HG02642 (cell line): Measurements from ENCODE around the gene UNC93A.

Experiments
- ATAC-seq: cut with Tn5 transposase; IDR thresholded peaks from one replicate; pipeline ENCODE4 v1.9.1; 2021; ENCODE audit warnings: mild to moderate bottlenecking; ENCODE audit not compliant: unreplicated experiment, poor library complexity

The UNC93A gene

DNA sequence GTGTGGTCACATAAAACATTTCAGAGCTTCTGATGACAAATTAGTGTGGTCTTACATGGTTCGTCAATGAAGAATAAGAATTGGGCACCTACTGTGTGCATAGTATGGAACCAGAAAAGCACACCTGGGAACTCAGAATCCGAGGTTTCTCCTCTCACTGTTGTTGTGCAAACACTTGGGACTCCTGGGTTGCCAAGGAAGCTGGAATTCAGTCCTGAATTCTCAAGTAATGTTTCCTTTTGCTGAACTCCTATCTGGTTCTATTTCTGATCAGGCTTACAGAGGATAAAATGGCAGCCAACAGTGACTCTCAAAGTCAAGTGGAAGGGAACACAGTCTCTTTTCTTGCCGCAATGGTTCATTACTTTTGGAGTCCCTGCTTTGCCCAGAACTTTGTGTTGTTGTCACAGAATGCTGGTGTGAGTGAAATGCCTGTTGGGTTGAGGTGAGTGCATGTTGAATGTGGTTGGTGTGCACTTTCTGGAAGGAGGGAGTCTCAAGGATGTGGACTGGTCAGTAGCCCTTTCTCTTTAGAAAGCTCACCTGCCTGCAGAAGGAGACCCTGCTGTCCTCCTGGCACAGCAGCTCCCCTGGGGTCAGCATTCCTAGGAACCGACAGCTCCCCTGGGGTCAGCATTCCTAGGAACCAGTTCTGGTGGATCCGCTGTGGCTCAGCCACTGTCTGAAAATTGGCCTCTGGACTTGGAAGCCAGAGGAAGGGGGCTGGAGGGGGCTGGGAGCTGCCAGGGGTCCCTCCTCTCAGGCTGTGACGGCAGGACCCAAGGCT lies 1.4 kb downstream of the UNC93A start:
- no peak for ATAC-seq

DNA sequence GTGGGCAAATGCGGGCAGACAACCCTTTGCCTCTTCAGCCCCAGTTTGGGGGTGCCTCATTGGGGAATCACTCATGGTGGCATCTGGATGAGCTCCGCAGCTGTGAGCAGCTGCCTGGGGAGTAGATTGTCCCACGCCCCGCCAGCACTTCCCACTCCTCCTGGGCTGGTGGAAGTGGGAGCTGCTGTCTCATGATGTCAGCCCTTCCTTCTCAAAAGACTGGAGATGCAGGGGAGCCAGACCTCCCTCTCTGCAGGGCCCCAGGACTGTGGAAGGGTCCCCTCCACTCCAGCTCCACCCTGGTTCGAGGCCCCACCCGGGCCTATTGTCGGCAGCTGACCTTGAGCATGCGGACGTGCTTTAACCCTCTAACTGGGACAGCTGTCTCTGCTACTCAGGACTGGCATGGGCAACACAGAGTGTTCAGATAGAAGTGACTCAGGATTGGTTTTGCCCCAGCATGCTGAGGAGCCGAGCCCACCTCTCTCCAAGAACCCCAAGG lies 2.0 kb downstream of the UNC93A start:
- no peak for ATAC-seq

DNA sequence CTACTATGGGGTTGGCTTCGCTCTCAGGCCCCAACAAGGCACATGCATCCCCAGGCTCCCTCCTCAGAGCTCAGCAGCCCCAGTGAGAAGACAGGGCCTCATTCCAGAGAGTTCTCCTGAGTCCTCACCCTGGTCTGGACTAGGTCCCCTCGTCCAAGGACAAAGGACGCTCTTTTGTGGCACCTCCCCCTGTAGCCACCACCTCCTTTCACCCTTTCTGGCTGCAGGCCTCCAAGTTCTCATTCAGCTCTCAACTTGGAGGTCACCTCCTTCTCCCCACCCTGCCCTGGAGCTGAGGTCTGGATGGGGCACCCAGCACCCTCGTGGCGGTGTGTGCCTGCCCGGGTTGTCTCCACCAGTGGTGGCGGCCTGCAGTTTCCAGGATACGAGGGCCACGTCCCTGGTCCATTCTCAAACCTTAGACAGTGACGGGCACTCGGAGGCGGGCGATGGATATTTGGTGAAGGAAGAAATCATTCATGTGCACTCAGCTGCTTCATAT lies 2.5 kb downstream of the UNC93A start:
- no peak for ATAC-seq

DNA sequence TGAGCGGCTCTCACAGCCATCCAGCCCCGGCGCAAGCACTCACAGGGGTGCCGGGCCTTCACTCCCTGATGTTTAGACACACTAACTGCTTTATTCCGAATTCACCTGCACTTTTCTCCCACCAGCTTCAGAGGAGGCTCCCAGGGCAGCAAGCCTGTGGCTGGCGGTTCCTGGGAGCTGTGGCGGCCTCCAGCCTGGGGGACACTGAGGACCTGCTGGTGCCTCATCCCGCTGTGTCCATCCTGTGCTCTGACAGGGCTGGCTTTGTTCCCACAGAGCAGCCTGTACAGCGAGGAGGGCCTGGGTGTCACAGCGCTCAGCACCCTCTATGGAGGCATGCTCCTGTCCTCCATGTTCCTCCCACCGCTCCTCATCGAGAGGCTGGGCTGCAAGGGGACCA lies 3.1 kb downstream of the UNC93A start:
- no peak for ATAC-seq

DNA sequence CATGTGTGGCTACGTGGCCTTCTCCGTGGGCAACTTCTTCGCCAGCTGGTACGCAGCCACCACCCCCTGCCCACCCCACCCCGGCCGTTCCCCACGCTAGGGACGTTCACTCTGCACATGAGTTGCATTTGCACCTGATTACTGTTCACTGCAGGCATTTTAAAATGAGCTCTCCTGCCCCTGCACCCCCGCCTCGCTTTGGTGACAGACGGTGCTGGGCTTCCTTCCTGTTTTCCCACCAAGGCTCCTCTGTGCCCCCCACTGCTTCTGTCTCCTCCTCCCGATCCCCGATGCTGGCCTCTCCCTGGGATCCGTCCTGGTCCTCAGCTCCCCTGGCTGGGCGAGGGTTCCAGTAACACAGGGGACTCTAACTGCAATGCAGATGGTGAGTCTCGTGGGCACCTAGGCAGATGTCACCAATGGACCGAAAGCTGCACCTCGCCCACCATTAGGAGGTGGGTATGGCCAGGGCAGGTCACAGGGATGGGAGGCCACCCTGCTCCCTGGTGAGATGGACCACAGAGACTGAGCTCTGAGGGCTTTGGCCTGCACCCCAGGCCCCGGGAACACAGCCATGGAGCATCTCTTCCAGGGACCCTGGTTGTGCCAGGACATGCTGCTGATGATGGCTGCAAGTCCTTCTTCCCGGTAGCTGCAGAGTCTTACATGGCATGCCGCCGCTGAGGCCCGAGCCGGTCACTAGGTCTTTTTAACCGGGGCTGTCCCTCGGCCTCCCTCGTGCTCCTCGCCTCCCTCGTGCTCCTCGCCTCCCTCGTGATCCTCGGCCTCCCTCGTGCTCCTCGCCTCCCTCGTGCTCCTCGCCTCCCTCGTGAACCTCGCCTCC lies 3.8 kb downstream of the UNC93A start:
- ATAC-seq, result no peak

DNA sequence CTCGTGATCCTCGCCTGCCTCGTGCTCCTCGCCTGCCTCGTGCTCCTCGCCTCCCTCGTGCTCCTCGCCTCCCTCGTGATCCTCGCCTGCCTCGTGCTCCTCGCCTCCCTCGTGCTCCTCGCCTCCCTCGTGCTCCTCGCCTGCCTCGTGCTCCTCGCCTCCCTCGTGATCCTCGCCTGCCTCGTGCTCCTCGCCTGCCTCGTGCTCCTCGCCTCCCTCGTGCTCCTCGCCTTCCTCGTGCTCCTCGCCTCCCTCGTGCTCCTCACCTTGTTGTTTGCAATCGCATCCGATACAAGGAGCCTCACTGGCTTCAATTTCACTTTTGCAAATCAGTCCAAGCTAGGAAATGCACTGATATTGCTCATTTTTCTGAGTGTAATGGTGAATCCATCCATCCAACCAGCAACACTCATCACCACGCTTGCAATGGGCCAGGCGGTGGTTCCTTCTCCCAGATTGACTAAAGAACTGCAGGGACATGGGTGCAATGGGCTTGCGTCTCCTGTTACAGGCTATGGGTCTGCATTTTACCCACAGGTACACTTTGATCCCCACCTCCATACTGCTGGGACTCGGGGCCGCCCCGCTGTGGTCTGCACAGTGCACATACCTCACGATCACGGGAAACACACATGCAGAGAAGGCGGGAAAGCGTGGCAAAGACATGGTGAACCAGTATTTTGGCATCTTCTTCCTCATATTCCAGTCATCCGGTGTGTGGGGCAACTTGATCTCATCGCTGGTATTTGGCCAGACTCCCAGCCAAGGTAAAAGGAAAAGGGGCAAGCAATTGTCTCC lies 4.6 kb downstream of the UNC93A start:
- no peak for ATAC-seq

DNA sequence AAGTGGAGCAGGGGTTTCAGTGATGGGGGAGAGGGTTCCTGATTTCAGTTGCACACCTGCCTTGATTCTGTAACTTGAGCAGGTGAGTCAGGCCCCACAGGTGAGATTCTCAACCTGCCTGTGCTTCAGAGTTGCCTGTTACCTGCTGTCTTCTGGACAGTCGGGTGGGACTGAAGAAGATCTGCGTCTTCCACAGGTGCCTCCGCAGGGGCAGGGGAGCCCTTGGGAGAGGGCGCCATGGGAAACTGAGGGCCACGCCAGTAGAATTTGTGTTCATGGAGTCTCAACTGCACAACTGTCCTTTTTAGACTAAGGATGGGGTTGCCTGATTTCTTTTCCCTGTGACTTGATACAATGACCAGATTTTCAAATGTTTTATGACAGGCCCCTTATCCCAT lies 5.2 kb downstream of the UNC93A start:
- ATAC-seq, result no peak

DNA sequence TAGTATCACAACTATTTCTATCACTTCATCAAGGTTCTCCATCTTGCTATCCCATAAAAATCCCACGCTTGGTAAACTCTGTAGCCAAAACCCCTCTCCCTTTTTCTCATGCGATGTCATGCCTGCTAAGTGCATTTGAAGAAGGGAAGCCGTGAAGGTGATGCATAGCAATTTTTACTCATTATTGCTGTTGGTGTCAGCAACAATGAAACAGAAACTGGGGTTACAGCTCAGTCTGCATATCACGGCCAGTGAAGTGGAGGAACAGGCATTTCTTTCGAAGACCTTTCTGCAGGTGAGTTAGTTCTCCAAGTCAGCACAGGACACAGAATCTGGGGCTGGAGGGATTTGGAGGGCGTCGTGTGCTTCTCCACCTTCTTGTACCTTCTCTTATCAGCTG lies 5.8 kb downstream of the UNC93A start:
- ATAC-seq, result no peak

DNA sequence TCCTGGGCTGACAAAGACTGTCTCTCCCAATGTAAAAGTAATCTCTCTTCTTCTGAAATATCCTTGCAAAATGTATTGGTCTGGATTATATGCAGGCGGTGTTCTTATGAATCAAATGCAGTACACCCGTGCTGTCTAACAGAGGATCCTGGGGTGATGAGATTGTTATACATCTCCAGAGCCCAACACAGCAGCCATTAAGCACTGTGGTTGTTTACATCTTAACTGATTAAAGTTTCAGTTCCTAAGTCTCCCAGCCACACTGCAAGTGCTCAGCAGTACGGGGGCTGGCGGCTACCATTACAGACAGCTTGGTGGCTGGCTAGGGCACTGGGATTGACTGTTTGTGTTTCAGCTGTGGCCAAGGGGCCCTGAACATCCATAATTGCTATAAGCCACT lies 7.0 kb downstream of the UNC93A start:
- no peak for ATAC-seq

DNA sequence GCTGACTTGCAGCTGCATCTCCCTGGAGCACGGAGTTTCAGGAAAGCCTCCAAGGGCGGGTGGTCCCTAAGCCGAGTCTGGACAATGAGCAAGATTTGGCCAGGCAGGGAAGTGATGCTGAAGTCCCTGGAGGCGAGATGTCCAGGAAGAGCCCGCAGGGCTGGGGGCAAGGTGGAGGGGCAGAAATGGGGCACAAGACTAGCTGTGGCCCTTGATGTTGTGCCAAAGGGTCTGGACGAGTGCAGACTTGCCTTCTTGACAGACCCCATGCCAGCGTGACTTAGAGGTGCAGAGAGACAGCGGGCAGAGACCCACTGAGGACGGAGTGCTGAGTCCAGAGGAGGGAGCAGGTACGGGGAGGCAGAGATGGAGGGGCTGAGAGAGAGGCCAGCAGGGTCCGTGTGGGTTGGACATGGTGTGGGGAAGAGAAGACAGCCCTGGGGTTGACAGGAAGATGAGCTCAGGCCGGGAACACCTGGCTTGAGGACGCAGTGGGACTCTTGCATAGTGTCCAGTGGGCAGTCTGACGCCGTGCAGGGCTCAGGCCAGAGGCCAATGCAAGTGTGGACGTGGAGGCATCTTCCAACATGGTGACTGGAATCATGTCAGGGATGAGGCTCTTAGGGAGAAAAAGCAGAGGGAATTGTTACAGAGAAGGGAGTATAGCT lies 8.7 kb downstream of the UNC93A start:
- no peak for ATAC-seq

DNA sequence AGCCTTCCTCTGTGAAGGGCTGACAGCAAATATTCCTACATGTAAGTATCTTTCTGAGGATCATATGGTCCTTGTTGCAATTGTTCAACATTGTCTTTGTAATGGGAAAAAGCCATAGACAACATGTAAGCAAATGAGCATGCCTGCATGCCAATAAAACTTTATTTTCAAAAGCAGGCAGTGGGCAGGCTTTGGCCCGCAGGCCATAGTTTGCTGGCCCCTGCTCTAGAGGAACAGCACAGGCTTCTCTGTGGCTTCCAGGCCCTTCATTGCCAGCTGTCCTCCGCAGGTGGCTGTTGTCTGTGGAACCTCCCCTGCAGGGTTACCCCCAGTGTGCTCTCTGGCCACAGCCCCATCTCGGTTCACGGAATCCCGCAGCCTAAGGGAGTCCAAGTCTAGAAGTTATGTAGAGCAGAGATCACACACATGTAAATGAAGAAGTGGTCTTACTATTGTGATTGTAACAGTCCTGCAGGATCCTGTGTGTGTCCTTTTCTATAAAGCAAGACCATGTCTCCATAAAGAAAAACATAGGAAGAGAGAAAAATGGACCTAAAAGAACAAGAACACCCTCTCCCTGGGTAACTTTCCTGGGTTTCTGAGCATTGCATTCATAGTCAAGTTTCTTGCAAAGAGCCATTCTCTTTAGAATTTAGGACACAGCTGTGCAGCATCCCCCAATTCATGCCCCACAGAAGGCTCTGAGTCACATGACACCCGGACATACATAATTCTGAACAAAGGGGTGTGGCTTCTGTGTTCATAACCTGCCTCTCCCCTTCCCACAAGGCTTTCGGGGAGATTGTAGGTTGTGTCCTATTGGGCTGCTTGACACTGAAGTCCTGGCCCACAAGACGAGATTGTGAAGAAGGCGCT lies 10.0 kb downstream of the UNC93A start:
- ATAC-seq, result no peak

DNA sequence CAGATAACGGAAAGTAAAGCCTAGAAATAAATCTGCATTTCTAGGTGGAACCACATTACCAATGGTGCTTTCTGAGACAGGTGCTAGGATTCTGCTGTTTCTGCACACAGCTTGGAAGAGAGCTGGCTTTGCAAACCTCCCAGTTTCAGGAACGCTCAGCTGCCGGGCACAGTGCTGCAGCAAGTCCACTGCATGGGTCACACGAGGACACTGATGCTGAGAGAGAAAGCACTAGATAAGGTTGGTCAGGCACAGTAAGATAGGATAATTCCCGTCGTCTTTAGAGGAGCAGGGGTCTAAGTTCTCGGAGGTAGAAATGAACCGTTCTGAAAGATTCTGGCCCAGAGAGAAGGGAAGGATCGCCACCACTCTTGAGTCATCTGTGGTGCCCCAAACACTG lies 11.0 kb downstream of the UNC93A start:
- no peak for ATAC-seq

DNA sequence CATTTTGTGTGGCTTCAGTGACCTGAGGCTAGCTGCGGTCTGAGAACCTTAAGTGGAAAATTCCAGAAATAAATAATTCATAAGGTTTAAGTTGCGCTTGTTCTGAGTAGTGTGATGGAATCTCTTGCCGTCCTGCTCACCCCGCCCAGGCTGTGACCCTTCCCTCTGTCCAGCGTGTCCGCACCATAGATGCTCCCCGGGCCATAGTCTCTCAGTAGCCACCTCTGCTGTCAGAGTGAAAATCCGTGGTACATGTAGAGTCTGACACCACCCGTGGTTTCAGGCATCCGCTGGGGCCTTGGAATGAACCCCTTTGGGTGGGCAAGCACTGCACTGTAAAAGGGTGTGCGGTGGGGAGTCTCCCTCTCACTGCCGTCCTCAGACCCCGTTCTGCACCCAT lies 11.7 kb downstream of the UNC93A start:
- no peak for ATAC-seq

DNA sequence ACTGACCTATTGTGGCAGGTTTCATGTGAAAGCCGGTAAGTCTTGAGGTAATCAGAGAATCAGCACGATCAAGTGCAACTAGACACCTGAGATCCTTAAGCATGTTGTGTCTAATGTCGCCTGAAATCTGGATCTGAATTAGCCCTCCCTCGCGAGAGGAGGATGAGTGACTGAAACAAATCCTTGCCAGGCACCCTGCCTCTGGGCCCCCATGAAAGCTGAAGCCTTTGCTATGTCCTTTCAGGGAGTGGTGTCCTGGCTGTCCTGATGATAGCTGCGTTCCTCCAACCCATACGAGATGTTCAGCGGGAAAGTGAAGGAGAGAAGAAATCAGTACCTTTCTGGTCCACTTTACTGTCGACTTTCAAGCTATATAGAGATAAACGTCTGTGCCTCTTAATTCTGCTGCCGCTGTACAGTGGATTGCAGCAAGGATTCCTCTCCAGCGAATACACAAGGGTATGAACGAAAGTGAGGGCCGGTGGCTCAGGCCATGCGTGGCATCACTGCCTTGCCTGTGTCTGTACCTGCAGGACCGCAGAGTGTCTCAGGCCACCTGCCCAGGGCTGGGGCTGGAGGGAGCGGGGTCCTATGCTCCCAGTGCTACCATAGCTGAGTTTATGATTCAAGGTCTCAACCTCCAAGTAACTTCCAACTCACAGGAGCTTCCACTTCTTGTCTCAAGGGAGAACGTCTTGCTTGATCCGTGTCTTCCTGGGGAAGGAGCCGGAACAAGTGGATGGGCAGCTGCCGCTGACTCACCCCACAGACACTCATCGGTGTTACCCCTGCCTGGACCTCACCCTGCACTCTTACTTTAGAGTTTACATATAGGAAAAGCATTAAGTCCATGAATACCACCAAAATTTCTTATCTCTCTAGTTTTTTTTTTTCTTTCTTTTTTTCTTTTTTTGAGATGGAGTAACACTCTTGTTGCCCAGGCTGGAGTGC lies 12.8 kb downstream of the UNC93A start:
- ATAC-seq, result no peak

DNA sequence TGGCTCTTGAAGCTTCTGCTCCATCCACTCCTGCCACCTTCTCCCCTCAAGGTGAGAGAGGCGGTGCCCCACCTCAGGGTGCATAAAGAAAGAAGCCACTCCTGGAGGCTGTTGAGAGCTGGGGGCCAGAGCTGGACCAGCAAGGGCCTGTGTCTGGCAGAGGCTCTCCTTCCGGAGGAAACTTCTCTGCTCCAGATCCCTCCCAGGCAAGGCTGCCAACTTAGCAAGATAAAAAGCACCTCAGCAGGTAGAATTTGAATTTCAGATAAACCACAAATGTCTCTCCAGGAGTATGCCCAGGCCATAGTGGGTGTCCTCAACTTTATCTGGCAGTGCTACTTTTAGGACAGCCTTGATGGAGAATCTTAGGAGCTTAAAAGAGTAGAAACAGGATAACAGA lies 13.8 kb downstream of the UNC93A start:
- ATAC-seq, result no peak

DNA sequence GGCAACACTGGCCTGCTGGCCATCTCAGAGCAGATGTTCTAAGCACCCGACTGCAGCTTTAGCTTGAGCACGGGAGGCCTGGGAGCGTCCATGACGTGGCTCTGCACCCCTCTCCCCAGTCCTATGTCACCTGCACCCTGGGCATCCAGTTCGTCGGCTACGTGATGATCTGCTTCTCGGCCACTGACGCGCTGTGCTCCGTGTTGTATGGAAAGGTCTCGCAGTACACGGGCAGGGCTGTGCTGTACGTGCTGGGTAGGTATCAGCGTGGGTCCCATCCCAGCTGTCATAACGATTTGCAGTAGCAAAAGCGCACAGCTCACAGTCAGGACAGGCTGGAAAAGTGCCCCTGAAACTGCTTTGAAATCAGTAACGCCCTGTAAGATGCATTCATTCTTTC lies 14.7 kb downstream of the UNC93A start:
- ATAC-seq, result no peak

DNA sequence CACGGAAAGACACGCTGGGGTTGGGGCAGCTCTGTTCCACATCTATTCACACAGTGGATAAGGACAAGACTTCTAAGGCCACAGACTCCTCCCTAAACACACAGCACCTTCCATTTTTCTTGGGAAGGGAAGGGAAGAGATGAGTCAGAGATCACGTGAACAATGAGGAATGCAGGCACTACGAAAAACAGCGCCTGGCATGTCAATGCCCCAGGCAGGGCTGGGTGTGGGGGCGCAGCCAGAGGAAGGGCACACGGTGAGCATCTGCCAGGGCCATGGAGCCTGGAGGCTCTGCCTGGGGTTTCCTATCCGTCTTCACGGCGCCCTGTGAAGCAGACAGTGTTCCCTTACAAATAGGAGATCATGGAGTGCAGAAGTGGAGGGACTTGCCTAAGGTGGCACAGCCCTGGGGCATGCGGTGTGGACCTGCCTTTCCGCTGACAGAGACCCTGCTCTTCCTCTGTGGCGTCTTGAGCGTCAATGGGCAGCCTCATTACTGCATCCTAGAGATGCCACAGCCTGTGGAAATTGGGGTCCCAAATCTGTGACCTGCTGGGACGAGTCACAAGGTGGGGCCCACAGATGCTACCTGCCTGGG lies 15.4 kb downstream of the UNC93A start:
- ATAC-seq, result no peak
